ENCODE results near the gene CACNA2D4.

CACNA2D4 gene

GRCh38 chr12:1936406-1937320 lies 18.2 kb upstream of the CACNA2D4 start:
- intact Hi-C loops (cut with DNase I) = loop anchor here (1.0 to 5.0 kb wide), 3 partner anchors 66 to 279 kb away; partner anchors contain the start of gene DCP1B
- peak; percentile 78 to 95 (median 89) for DNase-seq

- intact Hi-C loops (cut with DNase I) = loop anchor here (1.0 to 5.0 kb wide), 3 partner anchors 66 to 279 kb away; partner anchors contain the start of gene DCP1B
- DNase-seq = peak in 37 of 42 donors; percentile 38 to 91 (median 66)
Observed at GRCh38 chr12:1935700-1936378, 17.4 kb upstream of the CACNA2D4 start.

- intact Hi-C loops (cut with DNase I) = loop anchor here (5.0 kb wide), 2 partner anchors 67 to 278 kb away; partner anchors contain the start of gene DCP1B
- peak in 7 of 42 donors; percentile 2 to 62 (median 29) for DNase-seq
Observed at GRCh38 chr12:1935242-1935641, 16.8 kb upstream of the CACNA2D4 start.

GRCh38 chr12:1934831-1935230 lies 16.4 kb upstream of the CACNA2D4 start:
- peak in 6 of 42 donors; percentile 3 to 42 (median 18) for DNase-seq
- intact Hi-C loops (cut with DNase I) = loop anchor here (5.0 kb wide), 2 partner anchors 67 to 278 kb away; partner anchors contain the start of gene DCP1B

- DNase-seq = peak in 8 of 42 donors; percentile 1 to 42 (median 8)
- intact Hi-C loops (cut with DNase I) = no loop called here
Observed at GRCh38 chr12:1934068-1934467, 15.6 kb upstream of the CACNA2D4 start.

GRCh38 chr12:1933342-1934051 lies 15.0 kb upstream of the CACNA2D4 start:
- peak in 17 of 42 donors; percentile 2 to 73 (median 39) for DNase-seq
- intact Hi-C loops (cut with DNase I) = no loop called here

GRCh38 chr12:1932264-1932777 lies 13.9 kb upstream of the CACNA2D4 start:
- DNase-seq = peak in 41 of 42 donors; percentile 45 to 86 (median 71)
- intact Hi-C loops (cut with DNase I) = no loop called here

- intact Hi-C loops (cut with DNase I) = no loop called here
- DNase-seq = peak in 8 of 42 donors; percentile 1 to 37 (median 4)
Observed at GRCh38 chr12:1931642-1932041, 13.2 kb upstream of the CACNA2D4 start.

GRCh38 chr12:1930803-1931597 lies 12.5 kb upstream of the CACNA2D4 start:
- peak in 13 of 42 donors; percentile 5 to 42 (median 14) for DNase-seq
- intact Hi-C loops (cut with DNase I) = no loop called here

- intact Hi-C loops (cut with DNase I) = no loop called here
- DNase-seq = peak in 11 of 42 donors; percentile 6 to 38 (median 9)
Observed at GRCh38 chr12:1929985-1930802, 11.7 kb upstream of the CACNA2D4 start.

GRCh38 chr12:1929241-1929984 lies 11.0 kb upstream of the CACNA2D4 start:
- intact Hi-C loops (cut with DNase I) = no loop called here
- DNase-seq = peak in 12 of 42 donors; percentile 3 to 34 (median 12)

GRCh38 chr12:1928439-1929121 lies 10.1 kb upstream of the CACNA2D4 start:
- DNase-seq = peak in 12 of 42 donors; percentile 4 to 39 (median 13)
- intact Hi-C loops (cut with DNase I) = no loop called here

GRCh38 chr12:1927751-1928351 lies 9.4 kb upstream of the CACNA2D4 start:
- intact Hi-C loops (cut with DNase I) = no loop called here
- peak in 13 of 42 donors; percentile 8 to 44 (median 17) for DNase-seq

GRCh38 chr12:1927051-1927680 lies 8.7 kb upstream of the CACNA2D4 start:
- peak in 10 of 42 donors; percentile 2 to 34 (median 13) for DNase-seq
- intact Hi-C loops (cut with DNase I) = no loop called here

GRCh38 chr12:1926251-1926657 lies 7.8 kb upstream of the CACNA2D4 start:
- DNase-seq = peak in 9 of 42 donors; percentile 2 to 40 (median 14)

More at GRCh38 chr12:1926251-1926657, 7.8 kb upstream of the CACNA2D4 start:
- intact Hi-C loops (cut with DNase I) = no loop called here
